Jurkat, Clone E6-1 (cell line): Measurements from ENCODE around the gene ECM2.

ENCODE experiments used
- DNase-seq: peaks from one replicate; pipeline ENCODE4 v3.0.0-alpha.2; 2011; ENCODE audit warnings: low read depth, low spot score
- H3K4me3 ChIP-seq: 2 replicates; pipeline ENCODE4 v1.5.1; 2011; ENCODE audit warnings: mild to moderate bottlenecking, low read length, control low read depth, moderate library complexity

Gene ECM2

GRCh38 chr9:92529124-92529523 is 6.7 kb downstream of the ECM2 start:
- H3K4me3 ChIP-seq, result no peak overlapping the region

DNA sequence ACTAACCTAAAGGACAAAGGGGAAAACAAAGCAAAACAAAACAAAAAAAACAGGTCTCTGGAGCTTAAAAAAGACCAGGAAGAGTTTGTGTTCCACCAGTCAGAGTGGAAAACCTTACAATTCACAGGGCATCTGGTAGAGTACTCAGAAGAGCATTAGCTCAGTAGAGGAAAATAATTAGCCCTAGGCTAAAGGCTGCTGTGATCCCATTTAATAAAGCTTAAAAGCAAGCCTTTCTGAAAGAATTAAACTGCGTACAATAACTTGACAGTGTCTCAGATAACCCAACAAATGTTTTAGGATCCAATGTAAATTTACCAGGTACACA is 7.3 kb downstream of the ECM2 start:
- H3K4me3 ChIP-seq, result no peak overlapping the region
- DNase-seq, result no peak

More at GRCh38 chr9:92529124-92529523, 6.7 kb downstream of the ECM2 start:
- DNase-seq, result no peak

DNA sequence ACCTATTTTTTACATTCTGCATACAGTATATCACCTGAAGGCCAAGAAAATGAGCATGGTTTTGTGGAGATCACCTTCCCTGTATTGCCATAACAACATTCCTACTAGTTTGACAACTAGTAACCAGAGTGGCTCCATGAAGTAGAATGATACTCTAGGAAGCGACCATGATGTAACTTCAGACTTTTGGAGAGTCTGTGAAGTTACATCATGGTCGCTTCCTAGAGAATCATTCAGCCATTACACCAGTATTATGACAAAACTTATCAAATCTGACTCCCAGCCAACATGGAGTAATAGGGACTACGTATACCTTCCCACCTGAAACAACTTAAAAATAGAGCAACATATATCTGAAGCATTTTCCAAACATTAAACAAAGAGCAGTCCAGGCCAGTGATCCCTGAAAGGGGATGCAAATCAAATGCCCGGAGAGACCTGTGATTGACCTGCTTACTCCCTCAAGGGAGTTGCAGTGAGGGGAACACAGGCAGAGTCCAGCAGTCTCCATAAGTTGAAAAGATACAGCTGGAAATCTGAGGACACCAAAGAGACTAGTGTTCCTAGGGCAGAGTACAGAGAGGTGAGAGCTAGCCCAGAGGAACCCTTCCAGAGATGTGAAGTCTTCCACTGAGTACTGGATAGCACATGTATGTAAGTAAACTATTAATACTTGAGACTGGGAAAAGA is 7.8 kb downstream of the ECM2 start:
- DNase-seq, result no peak
- H3K4me3 ChIP-seq, result no peak overlapping the region

GRCh38 chr9:92527291-92527828 is 8.4 kb downstream of the ECM2 start:
- H3K4me3 ChIP-seq, result no peak overlapping the region
- no peak for DNase-seq

GRCh38 chr9:92525306-92525705 is 10.5 kb downstream of the ECM2 start:
- no peak overlapping the region for H3K4me3 ChIP-seq
- DNase-seq, result no peak

GRCh38 chr9:92524881-92525280 is 10.9 kb downstream of the ECM2 start:
- DNase-seq, result no peak
- H3K4me3 ChIP-seq, result no peak overlapping the region

- DNase-seq, result no peak
- H3K4me3 ChIP-seq, result no peak overlapping the region
These were observed 12.5 kb downstream of the ECM2 start for GRCh38 chr9:92522983-92523970.

DNA sequence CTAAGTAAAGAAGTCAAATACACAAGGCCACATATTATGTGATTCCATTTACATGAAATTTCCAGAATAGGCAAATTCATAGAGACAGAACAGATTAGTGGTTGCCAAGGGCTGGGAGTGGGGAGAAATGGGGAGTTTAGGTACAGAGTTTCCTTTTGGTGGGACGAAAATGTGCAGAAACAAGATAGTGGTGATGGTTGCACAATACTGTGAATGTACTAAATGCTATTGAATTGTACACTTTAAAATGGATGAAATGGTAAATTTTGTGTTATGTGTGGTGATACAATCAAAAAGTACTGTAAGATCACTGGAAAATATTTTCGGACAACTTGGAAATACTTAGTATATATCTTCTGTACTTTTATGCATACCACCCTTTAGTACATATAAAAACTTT is 15.0 kb downstream of the ECM2 start:
- no peak overlapping the region for H3K4me3 ChIP-seq
- no peak for DNase-seq

DNA sequence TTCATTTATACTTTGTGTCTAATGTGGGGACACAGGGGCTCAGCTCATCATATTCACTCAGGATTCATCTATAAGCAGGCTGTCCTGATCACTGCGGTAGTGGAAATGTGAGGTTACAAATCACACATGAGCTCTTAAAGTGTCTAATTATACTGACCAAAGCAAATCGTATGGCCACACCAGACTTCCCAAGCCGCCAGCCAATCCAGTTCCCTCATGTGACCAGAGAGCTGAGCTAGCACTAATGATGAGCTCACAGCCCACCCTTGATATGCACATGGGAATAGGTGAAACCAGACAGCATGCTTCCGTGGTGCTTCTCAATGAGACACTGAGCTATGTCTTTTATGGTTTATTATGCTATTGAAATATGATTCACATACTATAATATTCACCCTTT is 17.6 kb downstream of the ECM2 start:
- DNase-seq, result no peak
- H3K4me3 ChIP-seq, result no peak overlapping the region

DNA sequence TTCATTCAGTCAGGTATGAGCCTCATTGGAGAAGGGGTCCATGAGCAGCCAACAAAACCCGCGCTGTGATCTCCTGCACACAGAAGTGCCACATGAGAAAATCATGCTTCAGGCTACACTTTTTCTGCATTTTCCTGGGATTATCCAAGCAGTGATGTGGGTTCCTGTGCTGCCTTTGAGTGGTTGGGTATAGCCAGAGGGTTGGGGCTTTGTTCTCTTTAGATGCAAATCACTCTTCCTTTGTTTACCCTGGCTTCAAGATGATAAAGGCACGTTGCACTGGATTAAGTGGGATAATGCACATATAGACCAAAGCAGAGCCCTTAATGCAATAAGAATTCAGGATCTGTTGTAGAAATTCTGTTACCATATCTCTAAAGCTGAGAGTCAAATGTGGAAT is 18.7 kb downstream of the ECM2 start:
- DNase-seq, result no peak
- no peak overlapping the region for H3K4me3 ChIP-seq

- DNase-seq, result no peak
- H3K4me3 ChIP-seq, result no peak overlapping the region
These were observed 19.3 kb downstream of the ECM2 start for GRCh38 chr9:92516521-92516920.

- no peak for DNase-seq
- no peak overlapping the region for H3K4me3 ChIP-seq
These were observed 21.2 kb downstream of the ECM2 start for GRCh38 chr9:92514635-92515034.

GRCh38 chr9:92513349-92513748 is 22.4 kb downstream of the ECM2 start:
- DNase-seq, result no peak
- no peak overlapping the region for H3K4me3 ChIP-seq

GRCh38 chr9:92512622-92513021 is 23.2 kb downstream of the ECM2 start:
- DNase-seq, result no peak
- H3K4me3 ChIP-seq, result no peak overlapping the region

DNA sequence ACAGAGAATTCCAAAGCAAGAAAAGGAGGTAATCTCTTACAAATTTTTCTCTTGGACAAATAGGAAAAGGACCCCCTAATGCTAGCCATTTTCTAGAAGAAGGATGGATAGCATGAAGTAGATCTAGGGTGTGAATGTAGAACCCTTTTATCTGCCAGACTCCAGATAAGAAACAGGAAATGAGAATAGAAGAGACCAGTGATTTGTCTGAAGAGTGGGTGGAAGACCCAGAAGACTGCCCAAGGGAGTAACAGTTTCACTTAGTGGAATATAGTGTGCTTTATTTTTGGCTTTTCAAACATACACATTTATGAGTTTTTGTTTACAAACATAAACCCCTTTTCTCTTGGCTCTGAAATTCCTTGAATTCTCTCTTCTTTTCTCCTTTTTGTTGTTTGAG is 25.0 kb downstream of the ECM2 start:
- DNase-seq, result no peak
- H3K4me3 ChIP-seq, result no peak overlapping the region

- DNase-seq, result no peak
These were observed 26.7 kb downstream of the ECM2 start for GRCh38 chr9:92509050-92509449.

DNA sequence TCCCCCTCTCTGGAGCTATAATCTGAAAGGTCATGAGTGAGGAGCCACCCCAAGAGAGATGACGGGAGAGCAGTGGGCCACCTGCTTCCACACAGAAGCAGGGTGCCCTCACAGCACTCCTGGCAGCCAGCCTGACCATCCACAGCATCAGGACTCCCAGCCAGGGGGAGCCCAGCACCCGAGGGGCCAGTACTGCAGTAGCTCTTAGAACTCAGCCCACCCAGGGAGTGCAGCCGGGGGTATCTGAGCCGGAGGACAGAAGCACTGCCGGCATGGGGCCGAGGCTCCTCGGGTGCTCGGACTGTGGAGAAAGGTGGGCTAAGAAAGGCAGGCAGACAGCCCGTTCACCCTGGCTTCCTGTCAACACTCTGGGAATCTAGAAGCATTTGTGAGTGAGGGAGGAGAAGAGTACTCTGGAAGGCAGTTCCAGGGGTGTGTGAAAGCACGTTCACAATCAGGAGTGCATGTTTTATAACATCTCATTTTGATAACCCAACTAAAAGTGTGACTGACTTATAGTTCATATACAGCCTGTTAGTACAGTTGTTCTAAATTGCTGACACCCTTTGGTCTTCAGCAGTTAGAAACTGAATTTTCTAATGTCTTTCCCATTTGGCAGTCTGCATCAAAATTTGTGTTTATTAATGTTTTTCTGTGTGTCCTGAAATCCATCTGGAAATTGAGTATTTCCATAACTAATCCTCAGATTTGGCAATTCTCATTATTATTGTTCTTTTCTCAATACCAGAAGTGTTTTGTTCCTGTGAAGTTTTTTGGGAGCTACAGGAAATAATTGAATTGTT is 27.6 kb downstream of the ECM2 start:
- H3K4me3 ChIP-seq, result no peak overlapping the region
- no peak for DNase-seq

More at GRCh38 chr9:92509050-92509449, 26.7 kb downstream of the ECM2 start:
- H3K4me3 ChIP-seq, result no peak overlapping the region

GRCh38 chr9:92507496-92507895 is 28.3 kb downstream of the ECM2 start:
- H3K4me3 ChIP-seq, result no peak overlapping the region
- peak; percentile 14 for DNase-seq

DNA sequence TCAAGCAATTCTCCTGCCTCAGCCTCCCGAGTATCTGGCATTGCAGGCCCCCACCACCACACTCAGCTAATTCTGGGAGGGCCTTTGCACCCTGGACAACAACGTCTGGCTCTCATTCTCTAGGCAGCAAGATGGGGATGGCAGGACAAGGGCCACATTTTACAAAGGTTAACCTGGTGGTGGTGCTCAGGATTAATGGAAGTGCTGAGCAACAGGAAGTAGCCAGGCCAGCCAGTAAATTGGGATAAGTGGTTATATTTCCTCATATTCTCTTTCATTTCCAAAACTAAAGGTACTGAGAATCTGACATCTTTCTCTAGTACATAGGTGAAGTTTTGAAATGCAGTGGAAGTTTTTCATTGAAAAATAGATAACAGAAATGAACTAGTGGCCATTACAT is 28.8 kb downstream of the ECM2 start:
- no peak for DNase-seq
- H3K4me3 ChIP-seq, result no peak overlapping the region
